ENCODE results near the gene HHAT.

The HHAT gene

GRCh38 chr1:210505601-210506496 is 177.1 kb downstream of the HHAT start:
- no peak overlapping the region for H3K9ac ChIP-seq (ENCODE audit: low read length)
- H3K4me2 ChIP-seq (ENCODE audit: low read length) = no peak overlapping the region
- H3K27ac ChIP-seq (ENCODE audit: low read depth, low read length, poor library complexity, severe bottlenecking) = no peak overlapping the region
- no peaks in the 10 kb centered on the region for H3F3A ChIP-seq (ENCODE audit: insufficient read depth, low read length)
- H2AFZ ChIP-seq (ENCODE audit: low read length) = no peak overlapping the region
- H4K20me1 ChIP-seq (ENCODE audit: insufficient read depth, low read length) = no peaks in the 10 kb centered on the region
- no peaks in the 10 kb centered on the region for H3K4me1 ChIP-seq (ENCODE audit: insufficient read depth, low read length, severe bottlenecking)
- no peaks in the 10 kb centered on the region for H3K36me3 ChIP-seq (ENCODE audit: insufficient read depth, low read length)
- no peaks in the 10 kb centered on the region for H3K79me2 ChIP-seq (ENCODE audit: insufficient read depth, low read length)
- no peak overlapping the region for H3K4me3 ChIP-seq (ENCODE audit: low read depth, low read length, poor library complexity, severe bottlenecking)
- TF ChIP-seq CTCF (IDR thresholded peaks at IDR 0.05; ENCODE audit: low read length) = no peak
- no peak for TF ChIP-seq EZH2 (IDR thresholded peaks at IDR 0.05; ENCODE audit: borderline replicate concordance, low read length)
- H3K9me2 ChIP-seq (ENCODE audit: low read depth, low read length) = no peaks in the 10 kb centered on the region
- no peaks in the 10 kb centered on the region for H3K9me3 ChIP-seq (ENCODE audit: low read length)
- no peaks in the 10 kb centered on the region for H3K27me3 ChIP-seq (ENCODE audit: insufficient read depth, low read length)

GRCh38 chr1:210506689-210507088 is 178.0 kb downstream of the HHAT start:
- Histone ChIP-seq H3K4me3 (ENCODE audit: low read depth, low read length, poor library complexity, severe bottlenecking) (no peak overlapping the region), H3K4me1 (ENCODE audit: insufficient read depth, low read length, severe bottlenecking) (no peaks in the 10 kb centered on the region), H3K36me3 (ENCODE audit: insufficient read depth, low read length) (no peaks in the 10 kb centered on the region), H3K9ac (ENCODE audit: low read length) (no peak overlapping the region), H3F3A (ENCODE audit: insufficient read depth, low read length) (no peaks in the 10 kb centered on the region), H2AFZ (ENCODE audit: low read length) (no peak overlapping the region), H3K9me2 (ENCODE audit: low read depth, low read length) (no peaks in the 10 kb centered on the region), H4K20me1 (ENCODE audit: insufficient read depth, low read length) (no peaks in the 10 kb centered on the region), H3K79me2 (ENCODE audit: insufficient read depth, low read length) (no peaks in the 10 kb centered on the region), H3K27me3 (ENCODE audit: insufficient read depth, low read length) (no peaks in the 10 kb centered on the region), H3K27ac (ENCODE audit: low read depth, low read length, poor library complexity, severe bottlenecking) (no peak overlapping the region), H3K4me2 (ENCODE audit: low read length) (no peak overlapping the region), H3K9me3 (ENCODE audit: low read length) (no peaks in the 10 kb centered on the region)
- TF ChIP-seq EZH2 (IDR thresholded peaks at IDR 0.05; ENCODE audit: borderline replicate concordance, low read length) (no peak), CTCF (IDR thresholded peaks at IDR 0.05; ENCODE audit: low read length) (no peak)

- no peak overlapping the region for H3K4me2 ChIP-seq (ENCODE audit: low read length)
- no peaks in the 10 kb centered on the region for H3K4me1 ChIP-seq (ENCODE audit: insufficient read depth, low read length, severe bottlenecking)
Observed at GRCh38 chr1:210516092-210516656, 187.5 kb downstream of the HHAT start.

More at GRCh38 chr1:210516092-210516656, 187.5 kb downstream of the HHAT start:
- Histone ChIP-seq H3K27ac (ENCODE audit: low read depth, low read length, poor library complexity, severe bottlenecking) (no peak overlapping the region), H3K9me2 (ENCODE audit: low read depth, low read length) (no peaks in the 10 kb centered on the region), H3K27me3 (ENCODE audit: insufficient read depth, low read length) (no peaks in the 10 kb centered on the region), H2AFZ (ENCODE audit: low read length) (no peak overlapping the region), H3F3A (ENCODE audit: insufficient read depth, low read length) (no peaks in the 10 kb centered on the region), H4K20me1 (ENCODE audit: insufficient read depth, low read length) (no peaks in the 10 kb centered on the region), H3K9me3 (ENCODE audit: low read length) (no peaks in the 10 kb centered on the region), H3K9ac (ENCODE audit: low read length) (no peak overlapping the region), H3K36me3 (ENCODE audit: insufficient read depth, low read length) (no peaks in the 10 kb centered on the region), H3K4me3 (ENCODE audit: low read depth, low read length, poor library complexity, severe bottlenecking) (no peak overlapping the region), H3K79me2 (ENCODE audit: insufficient read depth, low read length) (no peaks in the 10 kb centered on the region)
- TF ChIP-seq CTCF (IDR thresholded peaks at IDR 0.05; ENCODE audit: low read length) (no peak), EZH2 (IDR thresholded peaks at IDR 0.05; ENCODE audit: borderline replicate concordance, low read length) (no peak)

All from OCI-LY1 (cell line).